GM23338 (cell line): ENCODE data around the gene PTPN18. TPM values are rescaled to one million over a fixed set of nuclear protein-coding genes. Genes with fewer than 3 reads are reported as not detected.

ENCODE experiments used
- ATAC-seq: fragments of 200-7000 bp; cut with Tn5 transposase; 3 replicates; pipeline ENCODE4 v1.9.1; 2020
- DNase-seq: peaks from one replicate; pipeline ENCODE4 v3.0.0-alpha.2; 2015; ENCODE audit warnings: low spot score
- H2AFZ ChIP-seq: fragments of 200-600 bp; sonication (generic); 2 replicates; pipeline ENCODE4 v1.8.0; 2016; ENCODE audit warnings: antibody characterized with exemption, mild to moderate bottlenecking, moderate library complexity
- H3F3A ChIP-seq: fragments of 200-600 bp; sonication (generic); replicated peaks from 2 replicates; pipeline ENCODE4 v1.8.0; 2017; ENCODE audit warnings: antibody characterized with exemption, mixed run types, low read depth
- H3K27ac ChIP-seq: fragments of 200-600 bp; sonication (generic); 2 replicates; pipeline ENCODE4 v1.6.1; 2016; ENCODE audit warnings: low read depth
- H3K27me3 ChIP-seq: fragments of 200-600 bp; sonication (generic); 2 replicates; pipeline ENCODE4 v1.8.0; 2016; ENCODE audit warnings: mild to moderate bottlenecking, mixed run types, moderate library complexity; ENCODE audit not compliant: insufficient read depth
- H3K36me3 ChIP-seq: fragments of 200-600 bp; sonication (generic); 2 replicates; pipeline ENCODE4 v1.8.0; 2016; ENCODE audit warnings: mild to moderate bottlenecking; ENCODE audit not compliant: insufficient read depth
- H3K4me1 ChIP-seq: fragments of 200-600 bp; sonication (generic); 2 replicates; pipeline ENCODE4 v1.8.0; 2016; ENCODE audit warnings: mild to moderate bottlenecking, moderate library complexity; ENCODE audit not compliant: insufficient read depth
- H3K4me2 ChIP-seq: fragments of 200-600 bp; sonication (generic); 2 replicates; pipeline ENCODE4 v1.7.1; 2017; ENCODE audit warnings: mixed run types
- H3K4me3 ChIP-seq: fragments of 200-600 bp; sonication (generic); 2 replicates; pipeline ENCODE4 v1.6.1; 2016; ENCODE audit warnings: mixed run types
- H3K79me2 ChIP-seq: fragments of 200-600 bp; sonication (generic); replicated peaks from 2 replicates; pipeline ENCODE4 v1.8.0; 2017; ENCODE audit warnings: mild to moderate bottlenecking; ENCODE audit not compliant: insufficient read depth
- H3K9me2 ChIP-seq: fragments of 200-600 bp; sonication (generic); 2 replicates; pipeline ENCODE4 v1.8.0; 2017; ENCODE audit not compliant: insufficient read depth
- H4K20me1 ChIP-seq: fragments of 200-600 bp; sonication (generic); replicated peaks from 2 replicates; pipeline ENCODE4 v1.8.0; 2017; ENCODE audit warnings: mild to moderate bottlenecking; ENCODE audit not compliant: insufficient read depth
- H3K27ac Mint-ChIP-seq: 2 replicates; pipeline ENCODE4 v1.8.0; 2020; ENCODE audit warnings: inconsistent platforms, mild to moderate bottlenecking, moderate library complexity, mixed read lengths
- H3K27me3 Mint-ChIP-seq: 3 replicates; pipeline ENCODE4 v1.8.0; 2022; ENCODE audit warnings: low read depth, mild to moderate bottlenecking, moderate library complexity, mixed read lengths, inconsistent platforms; ENCODE audit not compliant: insufficient read depth, poor library complexity
- H3K36me3 Mint-ChIP-seq: 3 replicates; pipeline ENCODE4 v1.8.0; 2021; ENCODE audit warnings: low read depth, mild to moderate bottlenecking, inconsistent platforms, moderate library complexity, mixed read lengths
- H3K4me1 Mint-ChIP-seq: 3 replicates; pipeline ENCODE4 v1.8.0; 2020; ENCODE audit warnings: mild to moderate bottlenecking, inconsistent platforms, mixed read lengths
- H3K4me3 Mint-ChIP-seq: 3 replicates; pipeline ENCODE4 v1.8.0; 2021; ENCODE audit warnings: moderate library complexity, mild to moderate bottlenecking, inconsistent platforms, mixed read lengths
- H3K9me3 Mint-ChIP-seq: 3 replicates; pipeline ENCODE4 v1.8.0; 2020; ENCODE audit warnings: moderate library complexity, mild to moderate bottlenecking, inconsistent platforms, mixed read lengths
- CREB1 ChIP-seq: fragments of 250-450 bp; sonication (Bioruptor Pico); IDR thresholded peaks from 2 replicates; pipeline ENCODE4 v1.5.0; 2020; ENCODE audit warnings: low read depth, mild to moderate bottlenecking, moderate library complexity
- CTCF ChIP-seq, 2 experiments: fragments of 200-600 bp in 1 of 2; sonication (generic) in 1 of 2; conservative IDR thresholded peaks; 2 replicates each; pipeline versions ENCODE4 v1.5.1 to v1.6.1; 2016 to 2017; ENCODE audit warnings: antibody characterized with exemption in 2 of 2, low read depth in 2 of 2, mild to moderate bottlenecking in 2 of 2, moderate library complexity in 1 of 2
- ETS1 ChIP-seq: IDR thresholded peaks from 2 replicates; pipeline ENCODE4 v1.6.1; 2016; ENCODE audit warnings: antibody characterized with exemption
- EZH2 ChIP-seq: fragments of 200-600 bp; sonication (generic); IDR thresholded peaks from one replicate; pipeline ENCODE4 v1.8.0; 2017; ENCODE audit warnings: antibody characterized with exemption, mild to moderate bottlenecking, low read depth; ENCODE audit not compliant: unreplicated experiment
- EZH2phosphoT487 ChIP-seq: fragments of 200-600 bp; sonication (generic); IDR thresholded peaks from one replicate; pipeline ENCODE4 v1.8.1; 2018; ENCODE audit warnings: antibody characterized with exemption; ENCODE audit not compliant: unreplicated experiment
- JUNB ChIP-seq: IDR thresholded peaks from one replicate; pipeline ENCODE4 v1.6.1; 2016; ENCODE audit warnings: antibody characterized with exemption; ENCODE audit not compliant: unreplicated experiment
- NANOG ChIP-seq: IDR thresholded peaks from 2 replicates; pipeline ENCODE4 v1.6.1; 2016; ENCODE audit warnings: antibody characterized with exemption, borderline replicate concordance
- POLR2AphosphoS5 ChIP-seq: IDR thresholded peaks from 2 replicates; pipeline ENCODE4 v1.6.1; 2016; ENCODE audit warnings: antibody characterized with exemption, low read depth
- REST ChIP-seq: IDR thresholded peaks from one replicate; pipeline ENCODE4 v1.6.1; 2018; ENCODE audit warnings: antibody characterized with exemption; ENCODE audit not compliant: unreplicated experiment
- STAT1 ChIP-seq: IDR thresholded peaks from one replicate; pipeline ENCODE4 v1.6.1; 2016; ENCODE audit warnings: antibody characterized with exemption; ENCODE audit not compliant: unreplicated experiment
- ZNF114 ChIP-seq: fragments of 250-450 bp; sonication (Bioruptor Pico); IDR thresholded peaks from 2 replicates; pipeline ENCODE4 v1.5.0; 2020; ENCODE audit warnings: mild to moderate bottlenecking, moderate library complexity
- ZNF331 ChIP-seq: fragments of 250-450 bp; sonication (Bioruptor Pico); IDR thresholded peaks from 2 replicates; pipeline ENCODE4 v1.5.0; 2020; ENCODE audit warnings: low read depth, mild to moderate bottlenecking, moderate library complexity
- ZNF462 ChIP-seq: fragments of 250-450 bp; sonication (Bioruptor Pico); IDR thresholded peaks from 2 replicates; pipeline ENCODE4 v1.5.0; 2020; ENCODE audit warnings: mild to moderate bottlenecking, moderate library complexity
- polyA plus RNA-seq: library from polyadenylated mRNA; unstranded; fragments of >200 nt; fragmentation: Nextera tagmentation; extraction: Ambion mirVana; gene quantifications from 2 replicates; pipeline ENCODE4 v1.2.1, GENCODE V29; 2016
- total RNA-seq: library from RNA; depleted of rRNA; stranded (reverse); fragments of >200 nt; shearing (Covaris generic); gene quantifications from 2 replicates; pipeline ENCODE4 v1.2.3, GENCODE V29; 2014

The PTPN18 gene
- total and polyA plus RNA-seq, 2 experiments from 2014 or later = 10.1 to 10.9 TPM

GRCh38 chr2:130385709-130386108 is 29.9 kb downstream of the PTPN18 start:
- Histone ChIP-seq H2AFZ (no peak overlapping the region), H4K20me1 (no peaks in the 10 kb centered on the region), H3K4me1 (no peaks in the 10 kb centered on the region; the same call in 1 of the 2 replicates), H3K79me2 (no peaks in the 10 kb centered on the region), H3K27ac (no peak overlapping the region), H3K27me3 (no peaks in the 10 kb centered on the region), H3K4me2 (no peak overlapping the region), H3K36me3 (no peaks in the 10 kb centered on the region), H3F3A (no peaks in the 10 kb centered on the region), H3K4me3 (no peak overlapping the region), H3K9me2 (no peaks in the 10 kb centered on the region)
- no peaks in the 10 kb centered on the region for H3K36me3 Mint-ChIP-seq
- no peak overlapping the region for H3K27ac Mint-ChIP-seq
- H3K27me3 Mint-ChIP-seq = peaks cover 2% of the 10 kb centered on the region
- TF ChIP-seq POLR2AphosphoS5 (no peak), ZNF114 (no peak), EZH2phosphoT487 (no peak), CTCF (conservative IDR thresholded peaks at IDR 0.05; ENCODE audit: low read depth in 2 of 2) (no peak), JUNB (no peak), NANOG (no peak), ZNF462 (CRISPR knock-in tag) (no peak), EZH2 (no peak), ETS1 (no peak), REST (no peak), STAT1 (no peak), CREB1 (CRISPR knock-in tag) (no peak), ZNF331 (CRISPR knock-in tag) (no peak)
- DNase-seq = no peak
- peaks cover 12% of the 10 kb centered on the region for H3K4me1 Mint-ChIP-seq
- H3K4me3 Mint-ChIP-seq = no peak overlapping the region
- no peaks in the 10 kb centered on the region for H3K9me3 Mint-ChIP-seq
- ATAC-seq = no peak
